GM21723 (cell line): ENCODE data around the gene RNF150.

Experiments used
- ATAC-seq: cut with Tn5 transposase; IDR thresholded peaks from one replicate; pipeline ENCODE4 v1.9.1; 2021; ENCODE audit warnings: mild to moderate bottlenecking, moderate library complexity; ENCODE audit not compliant: unreplicated experiment

Gene RNF150

GRCh38 chr4:141132072-141132708 lies 1.1 kb downstream of the RNF150 start:
- ATAC-seq = peak; percentile 10

- no peak for ATAC-seq
These were observed 1.6 kb downstream of the RNF150 start for GRCh38 chr4:141131723-141132071.

- ATAC-seq = no peak
These were observed 2.2 kb downstream of the RNF150 start for GRCh38 chr4:141130947-141131605.

GRCh38 chr4:141127884-141128283 lies 5.4 kb downstream of the RNF150 start:
- ATAC-seq = no peak

GRCh38 chr4:141126769-141127168 lies 6.5 kb downstream of the RNF150 start:
- no peak for ATAC-seq

- no peak for ATAC-seq
These were observed 9.0 kb downstream of the RNF150 start for GRCh38 chr4:141124224-141124623.

- ATAC-seq = peak; percentile 66
These were observed 11.4 kb downstream of the RNF150 start for GRCh38 chr4:141121768-141122454.

- no peak for ATAC-seq
These were observed 12.2 kb downstream of the RNF150 start for GRCh38 chr4:141121101-141121500.

- ATAC-seq = no peak
These were observed 13.2 kb downstream of the RNF150 start for GRCh38 chr4:141120036-141120593.

- ATAC-seq = no peak
These were observed 14.2 kb downstream of the RNF150 start for GRCh38 chr4:141119071-141119470.

GRCh38 chr4:141118381-141118780 lies 14.9 kb downstream of the RNF150 start:
- ATAC-seq = no peak

GRCh38 chr4:141117935-141118334 lies 15.3 kb downstream of the RNF150 start:
- ATAC-seq = no peak

- ATAC-seq = no peak
These were observed 23.3 kb downstream of the RNF150 start for GRCh38 chr4:141109983-141110382.

GRCh38 chr4:141107927-141108326 lies 25.3 kb downstream of the RNF150 start:
- no peak for ATAC-seq

- ATAC-seq = no peak
These were observed 30.9 kb downstream of the RNF150 start for GRCh38 chr4:141102367-141102766.

GRCh38 chr4:141101511-141101910 lies 31.8 kb downstream of the RNF150 start:
- ATAC-seq = no peak

GRCh38 chr4:141099326-141099725 lies 33.9 kb downstream of the RNF150 start:
- ATAC-seq = no peak

- ATAC-seq = no peak
These were observed 35.1 kb downstream of the RNF150 start for GRCh38 chr4:141098163-141098562.

GRCh38 chr4:141090473-141090872 lies 42.8 kb downstream of the RNF150 start:
- no peak for ATAC-seq

- no peak for ATAC-seq
These were observed 51.3 kb downstream of the RNF150 start for GRCh38 chr4:141081921-141082395.

- no peak for ATAC-seq
These were observed 52.6 kb downstream of the RNF150 start for GRCh38 chr4:141080668-141081067.
